Measurements from ENCODE around the gene RTKN. TPM values are rescaled to one million over a fixed set of nuclear protein-coding genes. Genes with fewer than 3 reads are reported as not detected.
"Not testable (repeated sequence)": the region's sequence is repeated elsewhere in the genome, so short reads cannot be mapped to it uniquely, and the experiment has no call there.

Gene RTKN
- total RNA-seq, 2 donors from 2014 or later, result 1.2 to 3.1 TPM

DNA sequence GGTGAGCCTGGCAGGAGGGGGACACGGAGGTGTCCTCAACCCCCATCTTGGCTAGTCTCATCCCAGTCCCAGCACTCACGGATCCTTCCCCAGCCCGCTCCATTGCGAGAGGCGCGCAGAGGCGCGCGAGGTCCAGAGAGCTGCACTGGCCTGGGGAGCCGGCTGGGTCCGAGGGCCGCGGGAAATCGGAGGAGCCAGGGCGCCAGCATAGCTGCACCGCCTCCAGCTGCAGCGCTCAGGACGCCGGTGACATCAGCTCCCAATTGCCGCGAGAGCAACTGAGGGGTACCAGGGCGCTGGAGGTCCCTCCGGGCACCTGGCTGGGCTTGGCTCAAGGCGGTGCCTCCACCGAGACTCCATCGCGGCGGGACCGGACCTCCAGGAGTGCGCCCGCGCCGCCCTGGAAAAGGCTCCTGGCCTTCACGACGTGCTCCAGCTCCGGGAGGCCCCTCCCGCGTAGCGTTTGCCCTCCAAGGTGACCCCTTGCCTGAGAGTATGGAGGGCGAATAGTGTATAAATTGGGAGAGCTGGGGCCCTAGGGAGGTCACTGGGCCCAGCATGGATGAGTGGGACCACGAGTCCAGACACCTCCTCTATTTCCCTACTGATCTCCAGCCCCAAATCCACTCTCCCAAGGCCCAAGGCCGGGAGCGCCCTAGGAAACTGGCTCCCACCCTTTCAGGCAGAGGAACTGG is 5.5 kb downstream of the RTKN start:
- H3K36me3 Mint-ChIP-seq (ENCODE audit: low read depth), result no peaks in the 10 kb centered on the region
- H3K27me3 Mint-ChIP-seq, result peaks cover 14% of the 10 kb centered on the region
- no peak for ATAC-seq (replicated peaks)
- H3K4me3 Mint-ChIP-seq, result no peak overlapping the region
- no peaks in the 10 kb centered on the region for H3K4me1 Mint-ChIP-seq
- no peak overlapping the region for H3K27ac Mint-ChIP-seq
- no peaks in the 10 kb centered on the region for H3K9me3 Mint-ChIP-seq

GRCh38 chr2:74430502-74430901 is 11.2 kb downstream of the RTKN start:
- Mint-ChIP-seq H3K4me3 (no peak overlapping the region), H3K36me3 (ENCODE audit: low read depth) (peaks cover 6% of the 10 kb centered on the region), H3K27me3 (no peaks in the 10 kb centered on the region), H3K4me1 (no peaks in the 10 kb centered on the region), H3K27ac (no peak overlapping the region), H3K9me3 (no peaks in the 10 kb centered on the region)
- no peak for ATAC-seq (replicated peaks)

GRCh38 chr2:74429487-74430451 is 12.0 kb downstream of the RTKN start:
- H3K4me3 Mint-ChIP-seq, result no peak overlapping the region
- no peaks in the 10 kb centered on the region for H3K4me1 Mint-ChIP-seq
- H3K9me3 Mint-ChIP-seq, result no peaks in the 10 kb centered on the region
- H3K27ac Mint-ChIP-seq, result no peak overlapping the region
- ATAC-seq (replicated peaks), result peak; percentile 22
- no peaks in the 10 kb centered on the region for H3K27me3 Mint-ChIP-seq
- H3K36me3 Mint-ChIP-seq (ENCODE audit: low read depth), result peaks cover 14% of the 10 kb centered on the region

DNA sequence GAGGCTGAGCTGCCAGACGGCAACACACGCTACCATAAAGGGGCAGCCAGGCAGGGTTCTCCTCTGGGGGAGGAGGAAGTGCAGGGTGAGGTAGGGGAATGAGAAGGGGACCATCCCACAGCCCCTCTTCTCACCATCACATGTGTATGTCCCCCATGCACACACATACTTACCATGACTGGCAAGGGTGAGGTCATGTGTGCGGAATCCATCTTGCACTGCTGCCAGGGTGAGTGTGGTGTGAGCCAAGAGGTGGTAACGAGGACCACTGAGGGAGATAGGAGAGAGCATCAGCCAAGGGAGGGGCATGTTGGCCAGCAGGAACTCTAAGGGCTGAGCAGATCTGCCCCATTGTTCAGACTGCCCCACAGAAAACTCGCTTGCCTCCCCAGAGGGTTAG is 13.1 kb downstream of the RTKN start:
- Mint-ChIP-seq H3K4me1 (no peaks in the 10 kb centered on the region), H3K9me3 (no peaks in the 10 kb centered on the region), H3K36me3 (ENCODE audit: low read depth) (peaks cover 25% of the 10 kb centered on the region), H3K27me3 (no peaks in the 10 kb centered on the region), H3K4me3 (no peak overlapping the region), H3K27ac (no peak overlapping the region)
- no peak for ATAC-seq (replicated peaks)

DNA sequence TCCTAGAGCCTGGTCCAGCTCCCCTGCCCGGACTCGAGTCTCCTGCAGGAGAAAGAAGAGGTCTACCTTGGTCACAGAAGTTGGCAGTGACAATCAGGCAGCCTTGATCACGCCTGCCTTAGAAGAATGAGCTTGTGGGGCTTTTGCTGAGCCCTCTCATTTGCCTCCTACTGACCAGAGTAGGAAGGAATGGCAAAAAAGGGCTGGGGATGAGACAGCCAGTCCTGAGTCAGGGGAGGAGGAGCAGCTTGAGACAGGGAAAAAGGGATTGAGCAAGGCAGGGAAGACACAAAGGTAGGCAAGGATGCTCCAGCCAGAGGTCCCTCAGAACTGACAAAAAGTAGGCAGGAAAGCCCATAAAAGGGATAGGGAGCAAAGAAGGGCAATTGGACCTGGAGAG is 14.2 kb downstream of the RTKN start:
- ATAC-seq (replicated peaks), result no peak
- H3K9me3 Mint-ChIP-seq, result no peaks in the 10 kb centered on the region
- no peak overlapping the region for H3K4me3 Mint-ChIP-seq
- H3K36me3 Mint-ChIP-seq (ENCODE audit: low read depth), result peaks cover 36% of the 10 kb centered on the region
- peaks cover 6% of the 10 kb centered on the region for H3K4me1 Mint-ChIP-seq
- H3K27me3 Mint-ChIP-seq, result no peaks in the 10 kb centered on the region
- H3K27ac Mint-ChIP-seq, result no peak overlapping the region

- Mint-ChIP-seq H3K9me3 (no peaks in the 10 kb centered on the region), H3K27me3 (no peaks in the 10 kb centered on the region), H3K4me3 (no peak overlapping the region), H3K36me3 (ENCODE audit: low read depth) (peaks cover 46% of the 10 kb centered on the region), H3K4me1 (peaks cover 7% of the 10 kb centered on the region), H3K27ac (no peak overlapping the region)
- no peak for ATAC-seq (replicated peaks)
Measured at GRCh38 chr2:74426181-74426758, 15.5 kb downstream of the RTKN start.

DNA sequence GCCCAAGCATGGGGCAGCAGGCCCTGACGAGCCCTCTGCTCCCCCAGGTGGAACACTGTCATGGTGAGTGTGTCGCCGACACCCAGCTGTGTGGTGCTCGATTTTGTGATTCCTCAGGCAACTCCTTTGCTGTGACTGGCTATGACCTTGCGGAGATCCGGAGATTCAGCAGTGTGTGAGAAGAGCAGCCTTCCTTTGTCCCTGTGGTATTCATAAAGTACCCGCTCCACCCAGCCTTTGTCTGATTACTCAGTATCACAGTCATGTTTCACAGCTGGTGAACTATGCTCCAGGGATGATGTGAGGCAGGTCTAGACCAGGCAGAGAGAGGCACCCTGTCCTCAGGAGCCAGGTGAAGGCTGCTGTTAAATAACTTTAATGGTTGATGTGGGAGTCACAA is 16.2 kb downstream of the RTKN start:
- ATAC-seq (replicated peaks), result no peak
- Mint-ChIP-seq H3K27me3 (no peaks in the 10 kb centered on the region), H3K36me3 (ENCODE audit: low read depth) (peaks cover 46% of the 10 kb centered on the region), H3K4me1 (peaks cover 13% of the 10 kb centered on the region), H3K27ac (no peak overlapping the region), H3K4me3 (no peak overlapping the region), H3K9me3 (no peaks in the 10 kb centered on the region)

GRCh38 chr2:74424995-74425406 is 16.7 kb downstream of the RTKN start:
- H3K27me3 Mint-ChIP-seq, result no peaks in the 10 kb centered on the region
- ATAC-seq (replicated peaks), result no peak
- H3K4me1 Mint-ChIP-seq, result peaks cover 18% of the 10 kb centered on the region
- no peaks in the 10 kb centered on the region for H3K9me3 Mint-ChIP-seq
- H3K4me3 Mint-ChIP-seq, result no peak overlapping the region
- H3K36me3 Mint-ChIP-seq (ENCODE audit: low read depth), result peaks cover 46% of the 10 kb centered on the region
- H3K27ac Mint-ChIP-seq, result no peak overlapping the region

GRCh38 chr2:74424139-74424992 is 17.4 kb downstream of the RTKN start:
- H3K27me3 Mint-ChIP-seq, result no peaks in the 10 kb centered on the region
- no peak overlapping the region for H3K27ac Mint-ChIP-seq
- ATAC-seq (replicated peaks), result no peak
- H3K9me3 Mint-ChIP-seq, result no peaks in the 10 kb centered on the region
- H3K36me3 Mint-ChIP-seq (ENCODE audit: low read depth), result peaks cover 46% of the 10 kb centered on the region
- H3K4me3 Mint-ChIP-seq, result peak overlapping the region; percentile 23
- H3K4me1 Mint-ChIP-seq, result peaks cover 18% of the 10 kb centered on the region

GRCh38 chr2:74423231-74424095 is 18.3 kb downstream of the RTKN start:
- H3K4me3 Mint-ChIP-seq, result peak overlapping the region; percentile 97
- H3K36me3 Mint-ChIP-seq (ENCODE audit: low read depth), result peaks cover 46% of the 10 kb centered on the region
- peak overlapping the region; percentile 98 for H3K27ac Mint-ChIP-seq
- ATAC-seq (replicated peaks), result no peak
- no peaks in the 10 kb centered on the region for H3K9me3 Mint-ChIP-seq
- H3K4me1 Mint-ChIP-seq, result peaks cover 18% of the 10 kb centered on the region
- H3K27me3 Mint-ChIP-seq, result no peaks in the 10 kb centered on the region

DNA sequence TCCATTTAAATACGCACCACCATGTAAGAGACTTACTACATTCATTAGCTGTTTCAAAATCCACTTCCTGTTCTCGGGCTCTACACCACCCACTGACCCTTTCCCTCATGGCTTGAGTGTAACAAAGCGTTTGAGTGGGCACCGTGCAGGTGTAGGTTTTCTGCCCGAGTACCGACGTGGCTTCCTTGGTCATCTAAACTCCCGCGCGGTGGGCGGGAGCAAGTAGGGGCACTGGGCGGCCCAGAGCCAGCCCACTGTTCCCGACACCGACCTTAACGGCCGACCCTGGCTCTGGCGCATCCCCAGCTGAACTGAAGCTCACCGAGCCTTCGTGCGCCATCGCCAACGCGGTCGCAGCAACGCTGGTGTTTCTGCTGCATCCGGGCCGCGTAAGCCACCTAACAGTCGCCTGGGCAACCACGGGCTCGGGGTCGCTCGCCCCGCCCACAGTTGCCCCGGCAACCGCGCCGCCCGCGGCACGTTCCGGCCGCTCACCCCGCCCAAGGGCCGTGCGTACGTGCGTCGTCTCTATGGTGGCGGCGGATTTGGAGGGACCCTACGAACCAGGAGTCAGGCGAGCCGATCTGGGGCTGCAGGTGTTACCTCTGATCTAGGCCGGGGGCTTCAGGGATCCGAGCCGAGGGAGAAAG is 20.4 kb downstream of the RTKN start, which contains the start of the genes C2orf81 and WDR54:
C2orf81 (minus strand) TSS at position 399 of the 650 bp plus-strand sequence; CDS start at position 340, 59 bp downstream.
WDR54 (plus strand) TSS at position 510 of the 650 bp plus-strand sequence. CDS start 424 bp downstream, outside the sequence.
- Mint-ChIP-seq H3K27ac (peak within 1 kb of the TSS; percentile 98), H3K4me3 (peak within 1 kb of the TSS; percentile 97)

DNA sequence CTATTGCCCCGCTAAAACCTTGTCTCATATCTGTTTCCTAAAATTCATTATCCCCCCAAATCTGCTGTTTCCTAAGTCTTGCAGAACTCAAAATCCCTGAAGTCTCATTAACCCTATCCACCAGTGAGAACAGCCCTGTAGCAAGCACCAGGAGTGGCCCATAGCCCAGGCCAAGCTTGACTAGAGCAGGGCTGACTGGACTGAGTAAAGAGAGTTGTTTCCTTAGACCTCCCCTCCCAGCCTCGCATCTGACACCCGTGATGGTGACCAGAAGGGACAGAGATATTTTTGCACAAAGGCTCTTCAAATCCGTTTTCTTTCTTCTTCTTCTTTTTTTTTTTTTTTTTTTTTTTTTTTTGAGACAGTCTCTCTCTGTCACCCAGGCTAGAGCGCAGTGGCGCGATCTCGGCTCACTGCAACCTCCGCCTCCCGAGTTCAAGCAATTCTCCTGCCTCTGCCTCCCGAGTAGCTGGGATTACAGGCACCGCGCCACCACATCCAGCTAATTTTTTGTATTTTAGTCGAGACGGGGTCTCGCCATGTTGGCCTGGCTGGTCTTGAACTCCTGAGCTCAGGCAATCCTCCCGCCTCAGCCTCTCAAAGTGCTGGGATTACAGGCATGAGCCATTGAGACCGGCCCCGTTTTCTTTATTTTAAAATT is 21.2 kb downstream of the RTKN start:
- Mint-ChIP-seq H3K27ac (peak overlapping the region; percentile 98), H3K36me3 (ENCODE audit: low read depth) (peaks cover 41% of the 10 kb centered on the region), H3K4me1 (peaks cover 22% of the 10 kb centered on the region), H3K4me3 (peak overlapping the region; percentile 97)
- H3K27me3 Mint-ChIP-seq; ATAC-seq (replicated peaks); H3K9me3 Mint-ChIP-seq: not testable (repeated sequence)

More for the DNA sequence above, 20.4 kb downstream of the RTKN start, which contains the start of the genes C2orf81 and WDR54:
- no peaks in the 10 kb centered on the region for H3K27me3 Mint-ChIP-seq
- peaks cover 46% of the 10 kb centered on the region for H3K36me3 Mint-ChIP-seq (ENCODE audit: low read depth)
- H3K4me1 Mint-ChIP-seq, result peaks cover 18% of the 10 kb centered on the region
- ATAC-seq (replicated peaks), result peak; percentile 96
- no peaks in the 10 kb centered on the region for H3K9me3 Mint-ChIP-seq

Measured in activated T-helper 17 cell treated with anti-CD3 and anti-CD28 coated beads, Interleukin-2, amount 50 U/mL, for 72 hours (primary cell).